Natural killer cell (primary cell): ENCODE data around the gene KSR1. TPM values are rescaled to one million over a fixed set of nuclear protein-coding genes. Genes with fewer than 3 reads are reported as not detected.

ENCODE experiments used
- ATAC-seq, 3 donors: fragments of 150-1000 bp in 2 of 3; fragments of 200-7000 bp in 1 of 3; cut with Tn5 transposase; 1 replicate in 1 of 3; 2 replicates in 2 of 3; pipeline ENCODE4 v1.10.0; 2021; ENCODE audit warnings: mild to moderate bottlenecking in 2 of 3, moderate library complexity in 2 of 3
- DNase-seq, 2 donors: peaks; one replicate each; pipeline versions ENCODE4 v3.0.0 to v3.0.0-alpha.2; 2013 to 2021; ENCODE audit warnings: mixed read lengths in 1 of 2
- H3K27ac ChIP-seq: one replicate; pipeline ENCODE4 v1.5.1; 2013; ENCODE audit warnings: mild to moderate bottlenecking, low read length
- H3K27me3 ChIP-seq: one replicate; pipeline ENCODE4 v1.6.1; 2013; ENCODE audit warnings: low read length; ENCODE audit not compliant: control insufficient read depth, insufficient read depth
- H3K36me3 ChIP-seq: one replicate; pipeline ENCODE4 v1.6.1; 2013; ENCODE audit warnings: low read length; ENCODE audit not compliant: control insufficient read depth, insufficient read depth
- H3K4me1 ChIP-seq: one replicate; pipeline ENCODE4 v1.6.1; 2013; ENCODE audit warnings: low read length; ENCODE audit not compliant: control insufficient read depth, insufficient read depth
- H3K4me3 ChIP-seq: one replicate; pipeline ENCODE4 v1.5.1; 2013; ENCODE audit warnings: low read length
- H3K9me3 ChIP-seq: one replicate; pipeline ENCODE4 v1.6.1; 2013; ENCODE audit warnings: low read length; ENCODE audit not compliant: control insufficient read depth, insufficient read depth
- H3K27ac Mint-ChIP-seq, 2 donors: one replicate each; pipeline ENCODE4 v1.8.0; 2022; ENCODE audit warnings: mild to moderate bottlenecking in 2 of 2, mixed read lengths in 2 of 2, moderate library complexity in 1 of 2
- H3K27me3 Mint-ChIP-seq, 2 donors: one replicate each; pipeline ENCODE4 v1.8.0; 2022; ENCODE audit warnings: low read depth in 2 of 2, mixed read lengths in 2 of 2
- H3K36me3 Mint-ChIP-seq: one replicate; pipeline ENCODE4 v1.8.0; 2022; ENCODE audit warnings: mixed read lengths
- H3K4me1 Mint-ChIP-seq, 2 donors: one replicate each; pipeline ENCODE4 v1.8.0; 2022; ENCODE audit warnings: mixed read lengths in 2 of 2
- H3K4me3 Mint-ChIP-seq: one replicate; pipeline ENCODE4 v1.8.0; 2022; ENCODE audit warnings: mild to moderate bottlenecking, moderate library complexity, mixed read lengths
- H3K9me3 Mint-ChIP-seq, 2 donors: one replicate each; pipeline ENCODE4 v1.8.0; 2022; ENCODE audit warnings: mixed read lengths in 2 of 2
- CTCF ChIP-seq: fragments of 200-600 bp; IDR thresholded peaks from one replicate; pipeline ENCODE4 v1.8.0; 2022; ENCODE audit warnings: antibody characterized with exemption
- WGBS: methylation state at CpG from one replicate; pipeline ENCODE4 v1.1.7; 2013; ENCODE audit warnings: missing lambda C conversion rate; ENCODE audit not compliant: insufficient coverage; 5-methylcytosine and 5-hydroxymethylcytosine counted together
- intact Hi-C: fragments of 100-400 bp; cut with micrococcal nuclease; formaldehyde crosslinking; loops from one replicate; pipeline ENCODE4 v1.14.2; 2022
- total RNA-seq, 4 donors: library from RNA; stranded (reverse); fragments of 120-200 nt in 1 of 4; gene quantifications; one replicate each; pipeline versions ENCODE4 v1.2.3 to v1.2.4, GENCODE V29; 2013 to 2022

Gene KSR1
- total RNA-seq, 3 donors from 2014 or later (not counting 1 experiment from before 2014, with no cell fraction given) = 46.4 to 63.1 (median 59.2) TPM

- Histone ChIP-seq H3K27ac (no peak overlapping the region), H3K27me3 (no peaks in the 10 kb centered on the region), H3K36me3 (no peaks in the 10 kb centered on the region), H3K4me1 (peaks cover 8% of the 10 kb centered on the region), H3K4me3 (no peak overlapping the region), H3K9me3 (no peaks in the 10 kb centered on the region)
- ATAC-seq (no peak), DNase-seq (no peak)
- Mint-ChIP-seq H3K4me3 (no peak overlapping the region), H3K27me3 (no peaks in the 10 kb centered on the region), H3K36me3 (no peaks in the 10 kb centered on the region), H3K27ac (no peak overlapping the region), H3K9me3 (no peaks in the 10 kb centered on the region), H3K4me1 (peaks cover 16 to 34% of the 10 kb centered on the region in 2 donors)
- 92% methylated on average over 12 of the region's 12 CpGs for WGBS
- TF ChIP-seq CTCF = no peak
- intact Hi-C loops = no loop called here
Measured at GRCh38 chr17:27502526-27503324, 46.5 kb downstream of the KSR1 start.

- no peak for ATAC-seq
Measured at GRCh38 chr17:27503611-27504010, 47.4 kb downstream of the KSR1 start.

GRCh38 chr17:27504188-27504995, 48.1 kb downstream of the KSR1 start:
- H3K36me3 ChIP-seq = no peaks in the 10 kb centered on the region
- TF ChIP-seq CTCF = no peak
- Mint-ChIP-seq H3K27me3 (no peaks in the 10 kb centered on the region), H3K4me3 (no peak overlapping the region), H3K27ac (no peak overlapping the region), H3K4me1 (peaks cover 16 to 28% of the 10 kb centered on the region in 2 donors), H3K9me3 (no peaks in the 10 kb centered on the region), H3K36me3 (no peaks in the 10 kb centered on the region)
- DNase-seq (no peak), ATAC-seq (no peak)
- H3K9me3 ChIP-seq = no peaks in the 10 kb centered on the region
- intact Hi-C loops = no loop called here
- no peak overlapping the region for H3K27ac ChIP-seq
- H3K27me3 ChIP-seq = no peaks in the 10 kb centered on the region
- no peak overlapping the region for H3K4me3 ChIP-seq
- WGBS = 86% methylated on average over 15 of the region's 15 CpGs
- peaks cover 8% of the 10 kb centered on the region for H3K4me1 ChIP-seq

More at GRCh38 chr17:27503611-27504010, 47.4 kb downstream of the KSR1 start:
- Mint-ChIP-seq H3K27me3 (no peaks in the 10 kb centered on the region), H3K36me3 (no peaks in the 10 kb centered on the region), H3K4me1 (peaks cover 16 to 32% of the 10 kb centered on the region in 2 donors), H3K4me3 (no peak overlapping the region), H3K9me3 (no peaks in the 10 kb centered on the region), H3K27ac (no peak overlapping the region)
- no peak for DNase-seq
- 94% methylated on average over 8 of the region's 8 CpGs for WGBS
- Histone ChIP-seq H3K27ac (no peak overlapping the region), H3K9me3 (no peaks in the 10 kb centered on the region), H3K36me3 (no peaks in the 10 kb centered on the region), H3K4me3 (no peak overlapping the region), H3K27me3 (no peaks in the 10 kb centered on the region), H3K4me1 (peaks cover 8% of the 10 kb centered on the region)
- no peak for TF ChIP-seq CTCF
- intact Hi-C loops = no loop called here
